Stimulated activated CD4-positive, alpha-beta T cell treated with anti-CD3 and anti-CD28 coated beads, Interleukin-12 subunit alpha, Interleukin-12 subunit beta, amount 100 ng/mL, for 48 hours (primary cell): ENCODE data around the gene NUP214.

Experiments
- DNase-seq, 3 donors: peaks; one replicate each; pipeline ENCODE4 v3.0.0-alpha.2; 2020; ENCODE audit warnings: low read depth in 2 of 3, low spot score in 1 of 3

NUP214 gene

DNA sequence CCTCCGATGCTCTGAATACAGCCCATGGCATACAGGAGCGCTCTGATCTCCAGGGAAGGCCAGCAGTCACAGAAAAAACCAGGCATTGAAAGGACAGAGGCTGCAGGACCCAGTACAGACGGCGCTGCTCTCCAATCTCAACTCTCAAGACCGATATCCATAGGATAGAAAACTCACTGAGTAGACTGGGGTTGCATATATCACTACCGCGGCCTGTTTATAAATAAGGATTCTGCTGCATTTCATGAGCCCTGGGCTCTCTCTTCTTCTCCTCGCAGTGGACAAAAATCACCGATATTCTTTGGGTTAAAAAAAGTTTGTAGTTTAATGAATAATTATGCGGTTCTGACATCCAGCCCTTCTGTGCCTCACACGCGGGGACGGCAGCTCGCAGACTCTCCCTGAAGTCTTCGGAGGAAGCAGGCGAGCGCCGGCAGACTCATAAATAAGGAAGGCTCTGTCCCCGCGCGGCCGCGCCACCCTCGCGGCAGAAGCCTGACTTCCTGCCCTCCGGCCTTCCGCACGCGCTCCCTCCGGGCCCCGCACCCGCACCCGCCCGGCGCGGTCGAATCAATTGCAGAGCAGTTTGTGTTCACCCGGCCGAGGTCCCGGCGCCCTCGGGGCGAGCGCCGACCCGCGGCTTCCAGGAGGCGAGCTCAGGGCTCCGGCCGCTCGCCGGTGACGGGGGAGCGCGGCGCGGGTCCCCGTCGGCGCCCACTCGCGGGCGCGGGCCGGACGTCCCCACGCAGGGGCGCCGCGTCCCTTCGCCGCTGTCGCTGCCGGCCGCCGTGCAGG, 150.9 kb downstream of the NUP214 start, which contains the start of gene FAM78A:
Gene FAM78A (minus strand): TSS at position 417 of the 795 bp plus-strand sequence. CDS start 331 bp downstream, at position 86.
- DNase-seq = no peak

DNA sequence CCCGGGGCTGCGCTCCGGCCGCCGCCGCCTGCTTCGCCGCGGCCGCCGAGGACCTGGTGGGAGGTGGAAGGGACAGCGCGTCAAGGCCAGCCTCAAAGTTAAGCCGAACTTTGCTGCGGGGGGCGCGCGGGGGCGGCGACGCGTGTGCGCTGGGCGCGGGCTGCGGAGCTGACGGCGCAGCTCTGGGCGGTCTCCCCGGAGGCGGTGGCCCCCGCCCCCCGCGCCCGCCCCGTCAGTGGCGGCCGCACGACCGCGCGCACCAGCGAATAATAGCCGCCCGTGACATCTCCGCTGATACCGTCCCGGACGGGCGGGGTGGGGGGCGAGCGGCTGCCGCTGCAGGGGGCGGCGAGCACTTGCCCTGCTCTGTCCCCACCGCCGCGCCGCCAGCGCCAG, 151.5 kb downstream of the NUP214 start:
- DNase-seq = no peak

DNA sequence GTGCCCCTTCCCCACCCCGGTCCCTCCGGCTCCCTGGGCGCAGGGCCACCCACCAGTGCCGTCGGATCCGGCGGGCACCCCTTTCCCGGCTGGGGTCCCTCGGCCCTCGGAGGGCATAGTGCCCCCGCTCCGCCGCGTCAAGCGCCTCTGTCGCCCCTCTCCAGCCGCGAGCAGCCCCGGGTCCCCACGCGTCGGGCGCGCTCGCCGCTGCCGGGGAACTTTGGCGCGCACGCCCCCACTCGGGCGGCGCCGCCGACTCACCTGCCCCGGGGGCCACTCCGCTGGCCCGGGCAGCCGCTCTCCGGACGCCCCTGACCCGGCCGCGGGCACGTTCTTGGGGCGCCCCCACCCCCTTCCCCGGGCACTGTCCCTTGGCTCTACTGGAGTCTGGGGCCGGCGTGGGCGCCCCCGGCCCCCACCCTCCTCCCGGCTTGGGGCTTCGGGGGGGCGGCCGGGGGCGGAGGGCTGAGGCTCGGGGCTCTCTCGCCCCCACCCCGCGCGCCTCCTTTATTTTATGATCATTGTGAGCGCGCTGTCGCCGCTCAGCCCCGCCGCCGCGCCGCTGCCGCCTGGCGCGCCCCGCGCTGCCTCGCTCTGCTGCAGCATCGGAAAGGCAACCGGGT, 152.0 kb downstream of the NUP214 start:
- DNase-seq = no peak

DNA sequence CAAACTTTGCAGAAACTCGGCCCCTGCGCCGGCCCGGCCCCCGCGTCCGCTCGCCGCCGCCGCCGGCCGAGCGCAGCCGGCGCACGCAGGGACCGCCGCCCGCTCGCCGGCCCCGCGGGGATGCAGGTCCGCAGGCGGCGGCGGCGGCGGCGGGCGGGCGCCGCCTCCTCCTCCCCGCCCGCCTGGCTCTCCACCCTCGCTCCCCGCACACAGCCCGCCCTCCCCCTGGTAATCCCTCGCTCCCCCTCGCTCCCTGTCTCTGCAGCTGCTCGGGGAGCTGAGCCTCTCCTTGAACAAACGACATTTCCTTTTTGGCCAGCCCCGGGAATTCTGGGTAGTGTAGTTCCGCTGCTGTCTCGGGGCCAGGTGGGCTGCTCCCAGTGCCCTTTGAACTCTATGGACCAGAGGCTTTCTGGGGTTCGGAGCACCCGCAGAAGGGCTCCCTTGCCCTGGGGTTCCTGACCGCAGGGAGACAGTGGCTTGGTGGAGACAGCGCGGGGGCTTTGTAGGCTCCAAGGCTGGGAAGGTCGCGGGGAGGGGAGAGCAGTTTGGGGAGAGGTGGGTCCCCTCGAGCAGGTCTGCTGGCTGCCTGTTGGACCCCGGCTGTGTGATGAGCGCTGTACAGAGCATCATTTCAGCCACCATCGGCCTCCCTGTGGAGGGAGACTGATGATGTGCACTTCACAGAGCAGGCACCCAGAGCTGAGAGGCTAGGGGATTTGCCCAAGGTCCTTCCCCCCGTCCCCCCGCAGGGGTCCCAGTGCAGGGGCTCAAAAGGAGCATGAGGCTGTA, 152.7 kb downstream of the NUP214 start:
- peak in 2 of 3 donors; percentile 63 to 64 for DNase-seq

DNA sequence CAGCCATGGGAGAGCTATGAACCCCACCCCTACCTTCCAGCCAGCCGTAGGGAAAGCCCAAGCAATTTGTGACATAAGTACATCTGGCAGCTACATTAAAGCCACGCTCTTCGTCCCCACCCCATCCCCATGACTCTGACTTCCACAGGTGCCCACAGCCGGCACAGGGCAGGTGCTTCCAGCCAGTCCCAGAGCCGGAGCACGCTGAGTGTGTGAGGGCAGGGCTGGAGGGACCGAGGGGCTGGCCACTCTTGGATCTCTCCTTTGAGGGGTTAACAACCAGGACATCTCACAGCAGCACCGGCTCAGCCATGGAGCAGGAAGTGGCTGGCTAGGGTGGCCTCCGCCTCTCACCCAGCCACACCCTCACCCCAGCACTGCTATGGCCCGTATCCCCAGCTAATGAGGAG, 153.3 kb downstream of the NUP214 start:
- DNase-seq = no peak

DNA sequence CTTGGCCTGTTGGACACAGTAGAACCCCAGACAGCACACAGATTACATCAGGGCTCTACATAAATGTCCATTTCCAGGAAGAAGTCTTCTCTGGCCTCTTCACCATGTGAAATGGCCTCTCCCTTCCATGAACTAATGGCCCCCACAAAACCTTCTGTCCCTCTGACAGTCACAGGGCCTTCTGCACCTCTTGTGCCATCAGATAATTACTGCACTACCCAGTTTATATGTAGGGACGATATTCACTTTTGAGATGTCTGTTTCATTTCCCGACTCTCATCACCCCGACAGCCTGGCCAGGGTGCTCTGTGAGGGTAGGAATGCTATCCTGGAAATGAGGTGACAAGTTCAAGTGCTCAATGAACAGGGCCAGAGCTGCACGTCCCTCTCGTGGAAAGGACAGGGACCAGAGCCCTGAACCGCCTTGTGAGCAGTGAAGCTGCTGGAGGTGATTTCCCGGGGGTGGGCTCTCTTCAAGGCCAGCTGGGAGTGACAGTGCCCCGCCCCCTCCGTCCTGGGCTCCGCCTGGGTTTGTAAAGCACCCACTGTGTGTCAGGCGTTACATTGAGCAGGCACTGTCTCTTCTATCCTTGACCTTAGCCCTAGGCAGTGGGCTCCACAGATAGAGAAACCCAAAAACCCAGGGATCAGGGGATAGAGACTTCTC, 153.9 kb downstream of the NUP214 start:
- DNase-seq = no peak

DNA sequence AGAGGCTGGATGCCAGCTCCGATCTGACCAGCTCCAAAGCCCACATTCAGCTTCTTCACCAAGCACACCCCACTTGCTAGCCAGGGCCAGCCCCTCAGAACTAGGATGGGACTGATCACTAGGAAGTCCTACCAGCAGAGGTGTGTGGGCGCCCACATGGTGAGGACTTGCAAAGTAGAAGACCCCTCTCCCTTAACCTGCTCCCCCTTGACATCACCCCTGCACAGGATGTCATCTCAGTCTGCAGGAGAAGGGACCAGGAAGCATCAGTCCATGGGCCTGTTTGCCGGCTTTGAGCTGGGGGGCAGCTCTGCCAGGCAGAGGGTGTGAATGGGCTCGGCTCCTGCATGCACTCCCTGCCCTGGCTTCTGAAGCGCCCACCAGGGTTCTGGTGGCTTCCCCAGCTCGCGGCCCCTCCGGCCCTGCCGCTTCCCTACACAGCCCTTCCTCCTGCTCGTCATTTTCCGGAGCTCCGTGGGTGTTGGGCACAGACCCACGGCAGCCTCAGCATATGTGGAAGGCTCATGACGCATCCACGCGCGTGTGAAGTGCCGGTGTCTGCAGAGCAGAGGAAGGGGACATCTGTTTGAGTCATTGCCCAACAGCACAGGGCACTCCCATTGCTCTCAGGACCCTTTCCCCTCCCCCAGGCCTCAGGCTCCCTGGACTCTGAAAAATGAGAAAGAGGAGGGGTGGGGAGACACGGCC, 154.6 kb downstream of the NUP214 start:
- no peak for DNase-seq

DNA sequence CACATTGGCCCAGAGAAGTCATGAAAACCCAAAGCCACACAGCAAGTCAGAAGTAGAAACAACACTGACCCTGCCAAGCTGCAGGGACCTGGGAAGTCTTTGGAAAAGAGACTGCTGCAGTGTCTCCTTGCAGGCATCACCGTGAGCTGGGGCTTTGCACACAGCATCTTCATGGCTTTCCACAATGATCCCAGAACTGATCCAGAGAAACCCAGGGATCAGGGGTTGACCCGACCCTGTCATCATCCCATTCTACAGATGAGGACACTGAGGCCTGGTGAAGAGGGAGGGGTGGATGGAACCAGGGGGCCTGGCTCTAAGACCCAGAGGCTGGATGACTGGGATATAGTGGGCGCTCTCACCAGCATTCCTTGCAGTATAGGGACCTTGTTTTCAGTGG, 155.3 kb downstream of the NUP214 start:
- DNase-seq = no peak

DNA sequence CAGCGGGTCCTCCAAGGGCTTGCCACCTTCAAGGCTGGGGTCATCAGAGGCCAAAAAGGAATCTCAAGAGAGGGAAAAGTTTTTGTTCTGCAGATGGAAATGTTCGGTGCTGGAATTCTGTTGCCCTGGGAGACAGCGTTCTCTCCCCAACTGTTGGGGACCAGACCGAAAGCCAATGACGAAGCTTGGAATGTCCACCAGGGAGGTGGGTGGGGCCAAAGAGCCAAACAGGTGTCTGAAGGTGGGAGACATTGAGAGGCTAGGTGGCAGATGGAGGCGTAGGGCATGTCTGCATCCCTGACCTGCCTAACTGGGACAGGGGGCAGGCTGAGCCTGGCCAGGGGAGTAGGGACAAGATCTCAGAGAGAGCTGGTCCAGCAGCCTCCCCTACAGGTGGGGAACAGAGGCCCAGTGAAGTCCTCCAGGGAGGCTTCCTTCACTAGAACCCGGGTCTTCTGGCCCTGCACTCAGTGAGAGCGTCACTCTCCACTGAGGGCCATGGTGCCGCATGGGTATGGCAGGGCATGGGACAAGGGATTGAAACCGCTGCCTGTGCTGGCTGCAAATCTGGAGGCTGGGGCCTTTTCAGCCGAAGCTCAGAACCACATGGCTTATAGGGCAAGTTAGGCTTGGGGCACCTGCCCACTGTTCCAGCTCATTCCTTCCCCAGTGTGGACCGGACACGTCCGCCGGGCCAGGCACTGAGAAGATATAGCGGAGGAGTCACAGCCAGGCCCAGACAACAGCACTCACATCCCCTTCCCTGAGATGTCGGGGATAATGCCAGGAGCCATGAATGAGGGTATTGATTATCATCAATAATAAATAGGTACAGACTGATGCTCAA, 156.0 kb downstream of the NUP214 start:
- DNase-seq = no peak

DNA sequence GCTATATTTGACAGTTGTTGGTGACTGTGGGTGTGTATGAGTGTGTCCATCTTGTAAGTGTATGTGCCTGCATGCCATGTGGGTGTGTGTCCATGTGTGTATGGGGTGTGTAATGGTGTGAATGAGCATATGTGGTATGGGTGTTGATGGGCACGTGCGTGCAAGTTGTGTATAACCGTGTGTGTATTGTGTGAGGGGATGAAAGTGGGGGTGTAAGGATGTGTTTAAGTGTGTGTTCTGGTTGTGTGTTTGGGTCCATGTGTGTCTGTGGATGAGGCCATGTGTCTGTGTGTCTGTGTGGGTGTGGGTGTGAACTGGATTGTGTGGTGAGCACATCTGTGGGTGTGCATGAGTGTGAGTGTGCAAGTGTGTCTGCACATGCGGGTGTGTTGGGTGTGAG, 156.8 kb downstream of the NUP214 start:
- no peak for DNase-seq

DNA sequence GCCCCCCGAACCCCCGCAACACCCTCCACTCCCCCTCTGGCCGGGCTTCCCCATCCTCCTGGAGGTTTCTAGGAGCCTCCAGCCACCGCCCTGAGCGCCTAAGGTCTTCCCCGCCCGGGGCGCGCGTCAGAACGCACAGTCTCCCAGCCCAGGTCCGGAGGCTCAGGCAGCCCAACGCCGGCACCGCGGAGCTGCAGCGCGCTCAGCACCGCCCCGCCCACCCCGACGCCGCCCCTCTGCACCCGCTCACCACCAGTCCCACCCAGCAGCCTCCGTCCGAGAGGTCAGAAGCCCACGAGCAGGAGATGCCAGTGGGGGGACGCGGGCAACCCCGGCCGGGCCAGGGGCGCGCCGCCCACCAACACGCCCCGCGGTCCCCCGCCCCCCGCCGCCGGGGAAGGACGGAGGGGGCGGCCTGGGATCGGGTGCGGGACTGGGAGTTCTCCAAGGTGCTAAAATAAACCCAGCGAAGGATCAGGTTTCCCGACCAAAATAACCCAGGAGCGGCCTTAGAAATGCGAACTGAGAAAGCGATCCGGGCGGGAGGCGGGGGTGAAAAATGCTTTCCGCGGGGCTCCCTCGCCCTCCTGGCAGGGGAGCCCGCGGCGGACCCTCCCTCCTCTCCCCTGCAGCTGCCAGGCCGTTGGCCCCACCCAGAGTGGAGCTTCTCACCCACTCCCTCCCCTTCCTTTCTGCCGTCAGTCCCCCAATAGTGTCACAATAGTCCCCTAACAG, 157.5 kb downstream of the NUP214 start:
- no peak for DNase-seq
